Mammary epithelial cell (primary cell): Measurements from ENCODE around the gene MS4A4A.

Source experiments
- CTCF ChIP-seq, 2 donors: IDR thresholded peaks in 1 of 2; conservative IDR thresholded peaks in 1 of 2; 2 replicates each; pipeline ENCODE4 v1.5.1; 2011 to 2012; ENCODE audit warnings: inconsistent platforms in 2 of 2, low read length in 2 of 2, mild to moderate bottlenecking in 2 of 2, control low read depth in 1 of 2, low read depth in 1 of 2; ENCODE audit not compliant: insufficient read depth in 1 of 2; ENCODE audit errors: extremely low read depth in 1 of 2
- EZH2 ChIP-seq: IDR thresholded peaks from 2 replicates; pipeline ENCODE4 v1.6.1; 2012; ENCODE audit warnings: low read length, inconsistent platforms, borderline replicate concordance

DNA sequence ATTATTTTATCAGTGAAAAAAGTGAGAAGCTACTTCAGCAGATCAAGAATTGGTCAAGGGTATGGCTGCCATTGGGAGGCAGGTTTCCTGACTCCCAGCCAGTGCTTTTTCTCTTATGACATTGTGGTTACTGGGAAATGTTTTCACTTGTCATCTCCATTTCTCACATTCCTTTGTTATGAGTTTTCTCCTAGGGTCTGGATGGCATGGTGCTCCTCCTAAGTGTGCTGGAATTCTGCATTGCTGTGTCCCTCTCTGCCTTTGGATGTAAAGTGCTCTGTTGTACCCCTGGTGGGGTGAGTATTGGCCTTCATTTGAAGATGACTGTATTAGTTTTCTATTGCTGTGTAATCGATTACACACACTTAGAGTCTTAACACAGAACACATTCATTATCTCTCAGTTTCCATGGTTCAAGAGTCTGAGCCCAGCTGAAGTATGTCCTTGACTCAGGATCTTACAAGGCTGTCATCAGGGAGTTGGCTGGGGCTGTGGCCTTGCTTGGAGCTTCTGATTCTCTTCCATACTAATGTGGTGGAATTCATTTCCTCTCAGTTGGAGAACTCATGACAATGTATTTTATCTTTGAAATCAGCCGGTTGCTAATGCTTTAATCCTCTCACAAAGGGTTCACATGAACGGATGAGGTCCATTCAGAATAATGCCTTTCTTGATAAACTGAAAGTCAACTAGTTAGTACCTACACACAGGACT lies 25.6 kb downstream of the MS4A4A start:
- TF ChIP-seq CTCF (conservative IDR thresholded peaks at IDR 0.05 in 1 of 2, IDR thresholded peaks at IDR 0.05 in 1 of 2; ENCODE audit: extremely low read depth in 1 of 2, insufficient read depth in 1 of 2, low read depth in 1 of 2, low read length in 2 of 2) (no peak), EZH2 (no peak)
